ENCODE results near the gene GPR148. TPM values are rescaled to one million over a fixed set of nuclear protein-coding genes. Genes with fewer than 3 reads are reported as not detected.
"Not testable (repeated sequence)": the region's sequence is repeated elsewhere in the genome, so short reads cannot be mapped to it uniquely, and the experiment has no call there.

GPR148 gene
- total RNA-seq, 2 experiments from 2014 or later, result not detected

GRCh38 chr2:130732257-130732656 is 3.4 kb downstream of the GPR148 start:
- H3K36me3 Mint-ChIP-seq; H3K9me3 Mint-ChIP-seq (ENCODE audit: low read depth); H3K4me3 Mint-ChIP-seq; ATAC-seq; DNase-seq; CTCF ChIA-PET; H3K27ac Mint-ChIP-seq: not testable (repeated sequence)
- peaks cover 30% of the 10 kb centered on the region for H3K27me3 Mint-ChIP-seq
- H3K4me1 Mint-ChIP-seq, result peaks cover 17% of the 10 kb centered on the region

GRCh38 chr2:130735200-130735599 is 6.3 kb downstream of the GPR148 start:
- peaks cover 22% of the 10 kb centered on the region for H3K27me3 Mint-ChIP-seq
- H3K36me3 Mint-ChIP-seq, result no peaks in the 10 kb centered on the region
- peaks cover 3% of the 10 kb centered on the region for H3K4me1 Mint-ChIP-seq
- DNase-seq (no peak), ATAC-seq (no peak)
- H3K9me3 Mint-ChIP-seq (ENCODE audit: low read depth), result no peaks in the 10 kb centered on the region
- no peak overlapping the region for H3K4me3 Mint-ChIP-seq
- CTCF ChIA-PET, result no interaction called here
- no peak overlapping the region for H3K27ac Mint-ChIP-seq

- Mint-ChIP-seq H3K4me1 (no peaks in the 10 kb centered on the region), H3K27ac (no peak overlapping the region), H3K36me3 (no peaks in the 10 kb centered on the region), H3K4me3 (no peak overlapping the region), H3K9me3 (ENCODE audit: low read depth) (no peaks in the 10 kb centered on the region), H3K27me3 (peaks cover 19% of the 10 kb centered on the region)
- ATAC-seq (no peak), DNase-seq (no peak)
- CTCF ChIA-PET, result no interaction called here
Observed at GRCh38 chr2:130736487-130736886, 7.6 kb downstream of the GPR148 start.

GRCh38 chr2:130737592-130737991 is 8.7 kb downstream of the GPR148 start:
- CTCF ChIA-PET, result no interaction called here
- Mint-ChIP-seq H3K4me1 (no peaks in the 10 kb centered on the region), H3K9me3 (ENCODE audit: low read depth) (no peaks in the 10 kb centered on the region), H3K36me3 (no peaks in the 10 kb centered on the region), H3K27me3 (peaks cover 23% of the 10 kb centered on the region), H3K27ac (no peak overlapping the region), H3K4me3 (no peak overlapping the region)
- no peak for DNase-seq
- ATAC-seq, result no peak

GRCh38 chr2:130740671-130741070 is 11.8 kb downstream of the GPR148 start:
- Mint-ChIP-seq H3K4me3 (no peak overlapping the region), H3K27ac (no peak overlapping the region), H3K9me3 (ENCODE audit: low read depth) (no peaks in the 10 kb centered on the region), H3K36me3 (no peaks in the 10 kb centered on the region), H3K27me3 (peaks cover 36% of the 10 kb centered on the region), H3K4me1 (no peaks in the 10 kb centered on the region)
- CTCF ChIA-PET, result no interaction called here
- DNase-seq (no peak), ATAC-seq (no peak)

DNA sequence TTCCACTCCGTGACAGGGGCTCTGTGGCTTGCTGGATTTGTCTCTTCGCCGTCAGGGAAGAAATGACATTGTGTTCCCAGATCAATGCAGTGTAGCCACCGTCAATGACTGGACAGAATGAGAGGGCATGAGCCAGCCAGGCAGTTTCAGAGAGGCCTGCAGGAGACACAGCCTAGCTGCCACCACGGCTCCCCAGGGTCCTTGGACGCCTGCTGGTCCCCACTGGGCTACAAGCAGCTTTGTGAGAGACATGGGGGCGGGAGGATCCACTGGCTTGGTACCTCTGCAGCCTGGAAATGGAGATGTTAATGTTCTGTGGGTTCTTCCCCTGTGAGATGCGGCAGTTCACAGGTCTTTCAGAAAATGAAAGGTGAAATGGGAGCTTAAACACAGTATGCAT is 14.4 kb downstream of the GPR148 start:
- no peak for ATAC-seq
- no peak overlapping the region for H3K27ac Mint-ChIP-seq
- peaks cover 45% of the 10 kb centered on the region for H3K27me3 Mint-ChIP-seq
- no peaks in the 10 kb centered on the region for H3K9me3 Mint-ChIP-seq (ENCODE audit: low read depth)
- no peaks in the 10 kb centered on the region for H3K4me1 Mint-ChIP-seq
- H3K36me3 Mint-ChIP-seq, result no peaks in the 10 kb centered on the region
- CTCF ChIA-PET, result interaction anchor here (1.2 kb wide), 1 partner anchor 17 kb away, joined by 3 read pairs; no protein-coding TSS in a partner anchor
- no peak for DNase-seq
- H3K4me3 Mint-ChIP-seq, result no peak overlapping the region

- Mint-ChIP-seq H3K4me3 (no peak overlapping the region), H3K27me3 (peaks cover 45% of the 10 kb centered on the region), H3K4me1 (no peaks in the 10 kb centered on the region), H3K36me3 (no peaks in the 10 kb centered on the region), H3K9me3 (ENCODE audit: low read depth) (no peaks in the 10 kb centered on the region), H3K27ac (no peak overlapping the region)
- CTCF ChIA-PET, result no interaction called here
- no peak for DNase-seq
- ATAC-seq, result no peak
Observed at GRCh38 chr2:130744287-130745117, 15.6 kb downstream of the GPR148 start.

DNA sequence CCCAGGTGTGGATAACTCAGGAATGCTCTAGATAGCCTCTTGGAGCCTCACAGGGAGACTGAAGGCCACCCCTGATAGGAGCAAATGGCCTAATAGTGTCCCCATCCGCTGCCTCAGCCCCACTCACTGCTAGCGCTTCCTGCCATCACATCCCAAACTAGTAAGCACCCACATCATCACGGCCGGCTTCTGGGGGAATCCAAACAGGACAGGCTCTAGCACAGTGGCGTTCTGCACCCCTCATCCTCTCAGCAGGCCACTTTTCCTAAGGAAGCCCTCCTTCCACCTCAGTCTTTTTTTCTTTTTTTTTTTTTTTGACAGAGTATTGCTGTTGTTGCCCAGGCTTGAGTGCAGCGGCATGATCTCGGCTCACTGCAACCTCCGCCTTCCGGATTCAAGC is 20.2 kb downstream of the GPR148 start:
- DNase-seq (no peak), ATAC-seq (no peak)
- no peaks in the 10 kb centered on the region for H3K9me3 Mint-ChIP-seq (ENCODE audit: low read depth)
- CTCF ChIA-PET, result no interaction called here
- no peaks in the 10 kb centered on the region for H3K4me1 Mint-ChIP-seq
- H3K4me3 Mint-ChIP-seq, result no peak overlapping the region
- H3K27me3 Mint-ChIP-seq, result peaks cover 37% of the 10 kb centered on the region
- H3K27ac Mint-ChIP-seq, result no peak overlapping the region
- H3K36me3 Mint-ChIP-seq, result no peaks in the 10 kb centered on the region

DNA sequence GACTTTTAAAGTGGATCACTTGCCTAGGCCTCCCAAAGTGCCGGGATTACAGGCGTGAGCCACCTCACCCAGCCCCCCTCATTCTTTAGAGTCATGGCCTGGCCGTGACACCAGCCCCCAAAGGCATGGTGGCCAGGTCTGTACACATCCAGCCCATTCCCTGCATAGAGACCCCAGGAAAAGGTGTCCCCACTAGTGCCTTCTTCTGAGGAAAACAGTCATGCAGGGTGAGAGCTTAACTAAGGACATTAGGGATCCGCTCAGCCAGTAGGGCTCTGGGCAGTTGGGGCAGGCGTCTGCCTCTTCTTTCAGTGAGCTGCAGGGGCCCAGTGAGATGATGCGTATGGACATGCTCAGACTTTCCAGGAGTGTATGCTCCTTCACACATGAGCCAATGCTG is 20.8 kb downstream of the GPR148 start:
- no peak overlapping the region for H3K27ac Mint-ChIP-seq
- no peak overlapping the region for H3K4me3 Mint-ChIP-seq
- ATAC-seq, result no peak
- peaks cover under 1% of the 10 kb centered on the region for H3K4me1 Mint-ChIP-seq
- H3K9me3 Mint-ChIP-seq (ENCODE audit: low read depth), result no peaks in the 10 kb centered on the region
- CTCF ChIA-PET, result no interaction called here
- no peaks in the 10 kb centered on the region for H3K36me3 Mint-ChIP-seq
- no peak for DNase-seq
- H3K27me3 Mint-ChIP-seq, result peaks cover 35% of the 10 kb centered on the region

- Mint-ChIP-seq H3K4me3 (no peak overlapping the region), H3K36me3 (no peaks in the 10 kb centered on the region), H3K4me1 (peaks cover 5% of the 10 kb centered on the region), H3K27me3 (peaks cover 53% of the 10 kb centered on the region), H3K27ac (no peak overlapping the region), H3K9me3 (ENCODE audit: low read depth) (no peaks in the 10 kb centered on the region)
- CTCF ChIA-PET, result no interaction called here
- DNase-seq, result no peak
- ATAC-seq, result no peak
Observed at GRCh38 chr2:130754811-130755210, 25.9 kb downstream of the GPR148 start.

DNA sequence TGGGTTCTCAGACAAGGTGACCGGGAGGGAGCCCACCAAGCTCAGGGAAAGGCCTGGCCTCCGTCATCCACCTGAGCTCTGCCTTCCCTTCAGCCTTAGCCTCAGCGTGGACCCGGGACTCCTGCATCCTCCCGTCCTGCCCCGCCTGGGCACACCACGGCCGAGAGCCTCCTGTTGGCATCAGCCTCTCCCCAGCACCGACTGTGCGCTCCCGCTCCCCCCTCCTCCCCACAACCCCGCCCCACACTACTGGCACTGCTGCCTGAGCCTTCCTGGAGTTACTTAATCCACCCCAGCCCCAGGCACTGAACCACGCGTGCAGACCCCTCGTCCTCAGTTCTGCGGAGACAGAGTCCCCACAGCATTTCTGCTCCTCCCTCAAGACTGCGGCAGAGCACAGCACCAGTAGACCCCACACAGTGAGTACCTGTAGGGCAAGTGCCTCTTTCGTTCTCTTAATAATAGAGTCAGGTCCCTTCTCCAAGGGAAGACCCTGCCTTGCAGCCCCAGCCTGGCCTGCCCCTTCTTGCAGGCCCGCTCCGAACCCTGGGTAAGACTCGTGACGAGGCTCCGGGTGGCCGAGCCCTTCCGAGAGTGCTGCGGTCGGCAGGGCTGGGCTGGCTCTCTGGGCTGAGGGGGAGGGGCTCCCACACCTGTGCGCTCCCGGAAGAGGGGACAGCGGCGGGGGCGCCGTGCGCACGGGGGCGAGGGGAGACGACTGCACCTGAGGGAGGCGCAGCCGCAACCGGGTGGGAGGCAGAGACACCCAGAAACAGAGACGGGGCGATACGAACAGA is 26.6 kb downstream of the GPR148 start, which contains the start of gene AMER3:
Gene AMER3 (plus strand): TSS at position 285 of the 797 bp plus-strand sequence. CDS start 6,533 bp downstream, outside the sequence.
- ATAC-seq (no peak), DNase-seq (no peak)
- Mint-ChIP-seq H3K4me1 (peaks cover 5% of the 10 kb centered on the region), H3K4me3 (no peak within 1 kb of the TSS), H3K27me3 (peaks cover 53% of the 10 kb centered on the region), H3K9me3 (ENCODE audit: low read depth) (no peaks in the 10 kb centered on the region), H3K27ac (no peak within 1 kb of the TSS), H3K36me3 (no peaks in the 10 kb centered on the region)
- CTCF ChIA-PET, result no interaction called here

DNA sequence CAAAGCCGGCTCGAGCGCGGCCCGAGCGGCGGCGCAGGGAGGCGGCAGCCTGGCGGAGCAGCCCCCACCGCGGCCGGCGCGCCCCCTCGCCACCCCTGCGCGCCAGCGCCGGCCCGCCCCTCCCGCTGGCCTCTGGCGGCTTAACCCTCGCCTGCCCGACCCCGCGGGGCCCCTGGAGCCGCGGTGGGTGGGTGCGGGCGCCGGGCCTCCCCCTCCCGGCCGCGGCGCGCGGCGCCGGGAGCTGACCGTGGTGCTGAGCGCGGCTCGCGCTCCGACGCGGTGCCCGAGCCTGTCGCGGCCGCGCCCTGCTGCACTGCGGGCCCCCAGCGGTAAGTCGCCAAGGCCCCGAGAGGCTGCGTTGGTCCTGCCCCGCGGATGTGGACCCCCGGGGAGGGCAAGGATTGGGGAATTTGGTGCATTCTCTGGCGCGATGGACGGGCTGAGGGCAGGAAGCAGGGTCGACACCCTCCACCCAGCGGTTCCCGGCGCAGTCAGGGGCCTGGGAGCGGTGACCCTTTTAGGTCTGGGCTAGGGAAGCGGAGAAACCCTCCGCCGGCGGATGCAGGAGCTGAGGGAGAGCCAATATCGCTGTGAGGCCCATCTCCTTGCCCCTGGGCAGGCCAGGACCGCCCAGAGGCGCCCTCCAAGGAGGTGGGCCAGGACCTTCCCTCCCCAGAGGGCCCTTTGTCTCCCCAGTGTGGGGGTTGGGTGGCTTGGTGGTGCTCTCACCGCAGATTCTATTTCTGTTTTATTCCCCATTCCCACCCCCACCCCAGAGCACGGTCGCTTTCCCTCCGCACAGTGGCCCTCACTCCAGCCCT is 27.4 kb downstream of the GPR148 start:
- CTCF ChIA-PET, result no interaction called here
- H3K4me1 Mint-ChIP-seq, result peaks cover 5% of the 10 kb centered on the region
- no peaks in the 10 kb centered on the region for H3K36me3 Mint-ChIP-seq
- peaks cover 50% of the 10 kb centered on the region for H3K27me3 Mint-ChIP-seq
- no peak overlapping the region for H3K27ac Mint-ChIP-seq
- ATAC-seq (peak; percentile 86), DNase-seq (no peak)
- no peaks in the 10 kb centered on the region for H3K9me3 Mint-ChIP-seq (ENCODE audit: low read depth)
- peak overlapping the region; percentile 22 for H3K4me3 Mint-ChIP-seq

DNA sequence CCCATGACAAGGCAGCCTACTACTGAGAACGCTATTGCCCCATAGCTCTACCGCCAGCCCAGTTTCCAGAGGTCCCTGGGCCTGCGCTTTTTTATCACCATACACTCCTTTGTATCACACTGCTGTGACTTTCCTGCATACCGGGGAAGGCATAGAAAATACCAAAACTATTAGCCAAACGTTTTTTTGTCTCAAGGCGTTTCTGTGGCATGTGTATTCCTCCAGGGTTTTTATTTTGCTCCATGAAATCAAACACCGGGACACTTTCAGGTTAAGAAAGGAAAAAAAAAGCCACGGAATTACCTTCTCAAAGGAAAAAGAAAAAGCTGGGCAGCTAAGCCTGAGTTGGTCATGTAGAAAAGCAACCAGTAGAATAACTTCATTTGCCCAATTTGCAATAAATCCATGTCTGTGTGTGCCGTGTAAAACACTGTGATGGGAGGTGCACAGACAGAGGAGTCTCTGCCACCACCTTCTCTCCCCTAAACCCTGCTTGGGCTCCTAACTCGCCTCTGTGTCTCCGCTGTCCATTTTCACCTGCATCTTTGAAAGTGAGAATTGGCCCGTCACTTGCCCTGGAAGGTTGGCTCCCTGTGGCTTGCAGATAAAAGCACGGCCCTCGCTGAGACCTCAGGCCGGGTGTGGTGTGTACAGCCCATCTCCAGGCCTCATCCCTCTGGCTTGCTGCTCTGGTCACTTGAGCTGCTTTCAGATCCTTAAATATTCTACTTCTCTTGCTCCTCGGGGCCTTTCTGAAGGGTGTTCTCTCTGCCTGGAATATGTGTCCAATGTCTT is 28.2 kb downstream of the GPR148 start:
- CTCF ChIA-PET, result no interaction called here
- no peak for DNase-seq
- peaks cover 5% of the 10 kb centered on the region for H3K4me1 Mint-ChIP-seq
- H3K4me3 Mint-ChIP-seq, result peak overlapping the region; percentile 22
- no peaks in the 10 kb centered on the region for H3K36me3 Mint-ChIP-seq
- H3K27me3 Mint-ChIP-seq, result peaks cover 50% of the 10 kb centered on the region
- H3K27ac Mint-ChIP-seq, result no peak overlapping the region
- H3K9me3 Mint-ChIP-seq (ENCODE audit: low read depth), result no peaks in the 10 kb centered on the region
- ATAC-seq, result no peak

All from activated CD8-positive, alpha-beta memory T cell treated with anti-CD3 and anti-CD28 coated beads, Interleukin-2, amount 10 ng/mL, durations not matched to agents 7 days and 5 days (primary cell).